NCI-H82 (cell line): ENCODE measurements around the gene RNPS1.
"Not testable (repeated sequence)": the region's sequence is repeated elsewhere in the genome, so short reads cannot be mapped to it uniquely, and the experiment has no call there.

Source experiments
- DNase-seq: peaks from one replicate; lab custom pipeline; 2025; lab: John Stamatoyannopoulos, UW

The RNPS1 gene

GRCh38 chr16:2257726-2258125, 10.2 kb downstream of the RNPS1 start:
- DNase-seq, result no peak

- DNase-seq, result no peak
Observed at GRCh38 chr16:2256531-2257140, 11.3 kb downstream of the RNPS1 start.

- DNase-seq, result no peak
Observed at GRCh38 chr16:2253293-2253692, 14.6 kb downstream of the RNPS1 start.

- no peak for DNase-seq
Observed at GRCh38 chr16:2252806-2253148, 15.1 kb downstream of the RNPS1 start.

GRCh38 chr16:2251296-2252111, 16.4 kb downstream of the RNPS1 start, which contains the start of gene ECI1:
Gene ECI1, minus strand, starts transcription at chr16:2251587. Its CDS starts 21 bp downstream, at chr16:2251566.
- DNase-seq, result peak; percentile 97

- DNase-seq, result peak; percentile 64
Observed at GRCh38 chr16:2250652-2251295, 17.2 kb downstream of the RNPS1 start.

GRCh38 chr16:2246301-2246885, 21.5 kb downstream of the RNPS1 start:
- DNase-seq, result no peak

- DNase-seq, result no peak
Observed at GRCh38 chr16:2244926-2245795, 22.8 kb downstream of the RNPS1 start.

GRCh38 chr16:2244301-2244700, 23.6 kb downstream of the RNPS1 start:
- DNase-seq, result peak; percentile 32

- no peak for DNase-seq
Observed at GRCh38 chr16:2243781-2244180, 24.1 kb downstream of the RNPS1 start.

- DNase-seq, result peak; percentile 29
Observed at GRCh38 chr16:2243031-2243528, 24.8 kb downstream of the RNPS1 start.

GRCh38 chr16:2242598-2242997, 25.3 kb downstream of the RNPS1 start:
- peak; percentile 36 for DNase-seq

GRCh38 chr16:2240331-2240730, 27.6 kb downstream of the RNPS1 start:
- DNase-seq, result not testable (repeated sequence)

- DNase-seq, result no peak
Observed at GRCh38 chr16:2238838-2239675, 28.9 kb downstream of the RNPS1 start.

GRCh38 chr16:2238150-2238837, 29.6 kb downstream of the RNPS1 start:
- no peak for DNase-seq

- DNase-seq, result peak; percentile 52
Observed at GRCh38 chr16:2237493-2238149, 30.3 kb downstream of the RNPS1 start.

GRCh38 chr16:2237102-2237482, 30.8 kb downstream of the RNPS1 start:
- no peak for DNase-seq

- peak; percentile 64 for DNase-seq
Observed at GRCh38 chr16:2236337-2237101, 31.4 kb downstream of the RNPS1 start, which contains the start of gene DNASE1L2. Gene DNASE1L2, plus strand, starts transcription at chr16:2236444. Its CDS starts 373 bp downstream, at chr16:2236817.
